Spleen (tissue), 11 donors: ENCODE results near the gene ARHGAP24. TPM values are rescaled to one million over a fixed set of nuclear protein-coding genes. Genes with fewer than 3 reads are reported as not detected.

Experiments used
- DNase-seq: peaks from one replicate; pipeline ENCODE4 v3.0.0-alpha.2; 2020
- H3K27ac ChIP-seq, 8 donors: fragments of 200-600 bp; sonication (generic) in 7 of 8; 1 replicate in 4 of 8; 2 replicates in 4 of 8; pipeline versions ENCODE4 v1.5.0 to v1.8.0; 2016 to 2021; ENCODE audit warnings: inconsistent platforms in 4 of 8, mild to moderate bottlenecking in 4 of 8, moderate library complexity in 1 of 8
- H3K27me3 ChIP-seq, 7 donors: fragments of 200-600 bp; sonication (generic) in 6 of 7; replicated peaks in 1 of 7; 1 replicate in 4 of 7; 2 replicates in 3 of 7; pipeline versions ENCODE4 v1.5.0 to v1.8.0; 2016 to 2021; ENCODE audit warnings: inconsistent platforms in 3 of 7, mild to moderate bottlenecking in 1 of 7
- H3K36me3 ChIP-seq, 6 donors: fragments of 200-600 bp; sonication (generic) in 5 of 6; 1 replicate in 4 of 6; 2 replicates in 2 of 6; pipeline versions ENCODE4 v1.5.0 to v1.8.0; 2016 to 2021; ENCODE audit warnings: inconsistent platforms in 2 of 6
- H3K4me1 ChIP-seq, 6 donors: fragments of 200-600 bp; sonication (generic) in 5 of 6; 1 replicate in 3 of 6; 2 replicates in 3 of 6; pipeline versions ENCODE4 v1.5.0 to v1.8.0; 2016 to 2021; ENCODE audit warnings: inconsistent platforms in 3 of 6
- H3K4me3 ChIP-seq, 8 donors: fragments of 200-600 bp; sonication (generic) in 7 of 8; 1 replicate in 4 of 8; 2 replicates in 4 of 8; pipeline versions ENCODE4 v1.5.0 to v1.8.0; 2016 to 2021; ENCODE audit warnings: inconsistent platforms in 4 of 8, mild to moderate bottlenecking in 4 of 8, moderate library complexity in 2 of 8
- H3K9me3 ChIP-seq, 8 donors: fragments of 200-600 bp; sonication (generic) in 7 of 8; 1 replicate in 4 of 8; 2 replicates in 4 of 8; pipeline versions ENCODE4 v1.5.0 to v1.8.0; 2016 to 2021; ENCODE audit warnings: inconsistent platforms in 4 of 8
- CTCF ChIP-seq, 11 experiments: fragments of 200-600 bp in 7 of 11; fragments of 450-650 bp in 4 of 11; sonication (generic) in 4 of 11; IDR thresholded peaks in 8 of 11; conservative IDR thresholded peaks in 3 of 11; 1 replicate in 7 of 11; 2 replicates in 4 of 11; pipeline versions ENCODE4 v1.4.0 to v1.8.0; 2016 to 2021; ENCODE audit warnings: antibody characterized with exemption in 11 of 11, inconsistent platforms in 4 of 11, mild to moderate bottlenecking in 1 of 11
- POLR2A ChIP-seq, 3 donors: fragments of 450-650 bp; IDR thresholded peaks; one replicate each; pipeline ENCODE4 v1.5.1; 2017; ENCODE audit warnings: antibody characterized with exemption in 3 of 3, mild to moderate bottlenecking in 1 of 3
- POLR2AphosphoS5 ChIP-seq, 3 donors: sonication (generic); formaldehyde crosslinking; IDR thresholded peaks; one replicate each; pipeline ENCODE4 v1.5.1; 2017; ENCODE audit warnings: antibody characterized with exemption in 3 of 3
- WGBS, 5 donors: extraction: QIAGEN DNeasy Blood & Tissue Kit in 3 of 5; methylation state at CpG; one replicate each; pipeline versions ENCODE4 v1.1.5 to v1.1.7; 2013 to 2018; 5-methylcytosine and 5-hydroxymethylcytosine counted together
- intact Hi-C: fragments of 100-400 bp; cut with DNase I; formaldehyde crosslinking; loops from one replicate; pipeline ENCODE4 v1.15.0; 2023; ENCODE audit warnings: low total_unique reads
- polyA plus RNA-seq, 3 donors: library from polyadenylated mRNA; stranded (reverse); fragments of 200-250 nt; gene quantifications; one replicate each; pipeline ENCODE4 v1.2.1, GENCODE V29; 2013
- total RNA-seq, 7 donors: library from RNA; depleted of rRNA in 3 of 7; stranded (reverse); fragments of >200 nt in 3 of 7; fragmentation: NEBNext Ultra II Directional in 4 of 7; extraction: Animal tissue kit (Norgen Biotek cat#: 25700) in 4 of 7; gene quantifications; one replicate each; pipeline versions ENCODE4 v1.1.0 to v1.2.1, GENCODE V29; 2016 to 2021
- donor health status: healthy with polysubstance abuse.
- donor health status: DM: no; HTN: no; CAD: no; lungs with moderate emphysema.
- donor health status: DM: no; HTN: no; CAD: no.
- donor health status: Bipolar disorder and iron deficiency.
- donor health status: healthy.
- donor health status: DM: no; HTN: no; CAD: no.
- donor health status: DM: yes; HTN: yes; CAD: no.

The ARHGAP24 gene
- total and polyA plus RNA-seq, 10 donors = 23.1 to 199 (median 130) TPM

- TF ChIP-seq POLR2AphosphoS5 (IDR thresholded peaks at IDR 0.05) (no peak), POLR2A (IDR thresholded peaks at IDR 0.05) (no peak), CTCF (IDR thresholded peaks at IDR 0.05 in 8 of 11, conservative IDR thresholded peaks at IDR 0.05 in 3 of 11) (no peak)
- H3K36me3 ChIP-seq = no peaks in the 10 kb centered on the region
- no peak for DNase-seq
- peaks cover 0 to 26% (median 3%) of the 10 kb centered on the region in 6 donors for H3K4me1 ChIP-seq
- H3K27me3 ChIP-seq = no peaks in the 10 kb centered on the region
- H3K9me3 ChIP-seq = no peaks in the 10 kb centered on the region
- intact Hi-C loops = no loop called here
- H3K4me3 ChIP-seq = no peak overlapping the region
- WGBS, 5 donors = 78 to 87% (median 85%) methylated on average over 4 of the region's 4 CpGs
- H3K27ac ChIP-seq = no peak overlapping the region
Measured at GRCh38 chr4:85862896-85863295, 387.9 kb downstream of the ARHGAP24 start.

- Histone ChIP-seq H3K27ac (no peak overlapping the region), H3K4me1 (peaks cover 0 to 20% (median 4%) of the 10 kb centered on the region in 6 donors), H3K36me3 (no peaks in the 10 kb centered on the region), H3K4me3 (no peak overlapping the region), H3K9me3 (no peaks in the 10 kb centered on the region), H3K27me3 (no peaks in the 10 kb centered on the region)
- intact Hi-C loops = no loop called here
- DNase-seq = no peak
- TF ChIP-seq POLR2AphosphoS5 (IDR thresholded peaks at IDR 0.05) = no peak
- WGBS, 5 donors = 69 to 77% (median 72%) methylated on average over 5 of the region's 5 CpGs
Measured at GRCh38 chr4:85864259-85865205, 389.6 kb downstream of the ARHGAP24 start.

- TF ChIP-seq POLR2A (IDR thresholded peaks at IDR 0.05) = no peak
- no peak for TF ChIP-seq CTCF (IDR thresholded peaks at IDR 0.05 in 8 of 11, conservative IDR thresholded peaks at IDR 0.05 in 3 of 11)
- no peak for TF ChIP-seq POLR2AphosphoS5 (IDR thresholded peaks at IDR 0.05)
- H3K4me1 ChIP-seq = peaks cover 0 to 20% (median 4%) of the 10 kb centered on the region in 6 donors
- DNase-seq = no peak
- H3K4me3 ChIP-seq = no peak overlapping the region
- no peaks in the 10 kb centered on the region for H3K9me3 ChIP-seq
- no peak overlapping the region for H3K27ac ChIP-seq
- no peaks in the 10 kb centered on the region for H3K36me3 ChIP-seq
- H3K27me3 ChIP-seq = no peaks in the 10 kb centered on the region
- intact Hi-C loops = no loop called here
Measured at GRCh38 chr4:85865256-85865655, 390.3 kb downstream of the ARHGAP24 start.

GRCh38 chr4:85866508-85866907, 391.6 kb downstream of the ARHGAP24 start:
- DNase-seq = no peak
- intact Hi-C loops = no loop called here
- peaks cover 0 to 12% (median 4%) of the 10 kb centered on the region in 6 donors for H3K4me1 ChIP-seq
- peak overlapping the region in 1 of 8 donors; percentile 31 for H3K27ac ChIP-seq
- H3K27me3 ChIP-seq = no peaks in the 10 kb centered on the region
- no peak for TF ChIP-seq POLR2AphosphoS5 (IDR thresholded peaks at IDR 0.05)
- TF ChIP-seq POLR2A (IDR thresholded peaks at IDR 0.05) = no peak
- no peak for TF ChIP-seq CTCF (IDR thresholded peaks at IDR 0.05 in 8 of 11, conservative IDR thresholded peaks at IDR 0.05 in 3 of 11)
- no peaks in the 10 kb centered on the region for H3K9me3 ChIP-seq
- no peaks in the 10 kb centered on the region for H3K36me3 ChIP-seq
- 50 to 75% (median 65%) methylated on average over 1 of the region's 1 CpG for WGBS, 5 donors
- no peak overlapping the region for H3K4me3 ChIP-seq
